ENCODE data around the gene EXOC4.
"Not testable (repeated sequence)": the region's sequence is repeated elsewhere in the genome, so short reads cannot be mapped to it uniquely, and the experiment has no call there.

Gene EXOC4

DNA sequence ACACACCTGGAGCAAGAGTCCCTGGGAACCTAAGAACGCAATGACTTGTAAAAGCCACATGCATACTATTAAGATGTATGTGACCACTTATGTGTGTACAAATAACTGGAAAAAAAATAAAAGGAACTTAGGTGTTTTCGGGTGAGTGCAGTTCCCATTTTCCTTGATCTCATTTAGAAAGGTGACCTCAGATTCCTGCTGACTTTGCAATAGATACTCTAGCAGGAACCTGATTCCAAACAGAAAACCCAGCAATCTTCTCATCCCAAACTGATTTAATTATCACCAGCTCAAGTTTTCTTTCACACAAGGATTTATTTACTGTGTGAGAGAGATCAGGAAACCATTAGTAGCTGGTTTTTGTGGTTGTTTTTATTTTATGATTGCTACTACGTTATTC lies 817.8 kb downstream of the EXOC4 start:
- Histone ChIP-seq H2AK5ac (ENCODE audit: low read length) (no peak overlapping the region), H4K5ac (ENCODE audit: low read length) (no peak overlapping the region), H3K79me2 (ENCODE audit: control insufficient read depth, insufficient read depth, low read length) (no peaks in the 10 kb centered on the region), H3K4ac (ENCODE audit: low read depth, low read length) (no peak overlapping the region), H3K18ac (ENCODE audit: low read length) (no peak overlapping the region), H2BK15ac (replicated peaks; ENCODE audit: low read depth) (no peak overlapping the region), H3K23ac (ENCODE audit: low read length) (no peak overlapping the region), H3K79me1 (ENCODE audit: low read length) (no peaks in the 10 kb centered on the region), H3K9ac (ENCODE audit: low read length) (no peak overlapping the region), H3K4me1 (ENCODE audit: control insufficient read depth, low read depth, low read length) (no peaks in the 10 kb centered on the region), H4K8ac (ENCODE audit: low read depth, low read length) (no peak overlapping the region), H3K27me3 (ENCODE audit: insufficient read depth, low read length, poor library complexity) (no peaks in the 10 kb centered on the region), H3K4me2 (ENCODE audit: low read length) (no peak overlapping the region), H3K4me3 (ENCODE audit: low read length) (no peak overlapping the region), H3K27ac (ENCODE audit: low read depth, low read length) (no peak overlapping the region), H3K56ac (ENCODE audit: low read length) (no peak overlapping the region), H3K36me3 (ENCODE audit: control insufficient read depth, insufficient read depth, low read length) (no peaks in the 10 kb centered on the region), H2BK5ac (ENCODE audit: low read length) (no peak overlapping the region), H2BK120ac (ENCODE audit: low read depth, low read length) (no peak overlapping the region)
- WGBS (ENCODE audit: extremely low coverage, insufficient coverage, low lambda C conversion rate): no CpG with 5 or more reads among the region's 3 CpGs
- DNase-seq: no peak

DNA sequence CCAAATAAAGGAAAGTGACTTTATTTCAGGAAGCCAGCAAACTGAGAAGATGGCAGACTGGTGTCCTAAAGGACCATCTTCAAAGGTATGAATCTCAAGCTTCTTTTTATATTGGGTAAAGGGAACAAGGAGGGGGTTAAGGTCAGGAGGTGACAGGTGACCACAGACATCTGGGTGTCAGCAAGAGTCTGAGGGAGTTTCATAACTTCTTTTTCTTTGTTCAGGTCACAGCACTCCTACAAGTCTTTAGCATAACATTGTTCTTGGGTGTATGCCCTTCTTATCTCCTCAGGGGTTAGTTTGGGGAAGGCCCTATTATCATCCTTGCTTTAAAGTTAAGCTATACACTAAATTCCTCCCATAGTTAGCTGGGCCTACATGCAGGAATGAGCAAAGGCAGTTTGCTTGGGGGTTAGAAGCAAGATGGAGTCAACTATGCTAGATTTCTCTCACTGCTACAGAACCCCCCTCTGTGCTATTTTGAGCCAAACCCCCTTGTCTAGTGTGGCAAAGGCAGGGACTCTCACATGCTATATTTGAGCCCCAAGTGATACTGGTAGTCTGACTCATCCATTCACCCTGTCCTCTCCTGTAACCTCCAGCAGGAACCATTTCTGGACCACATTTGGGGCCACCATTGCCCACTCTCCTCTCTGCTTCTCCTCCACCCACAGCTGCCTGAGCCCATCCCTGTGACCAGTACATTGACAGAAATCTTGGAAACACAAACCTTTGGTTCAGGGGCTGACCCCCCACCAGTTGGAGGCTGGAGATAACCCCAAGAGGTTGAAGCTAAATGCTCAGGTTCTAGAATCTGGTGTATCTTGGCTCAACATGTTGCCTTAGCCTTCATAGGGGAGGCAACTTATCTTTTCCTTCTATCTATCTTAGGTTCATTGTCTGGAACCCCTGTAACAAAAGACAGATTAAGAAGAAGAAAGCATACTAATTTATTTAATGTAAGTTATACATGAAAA lies 818.8 kb downstream of the EXOC4 start:
- Histone ChIP-seq H3K36me3 (ENCODE audit: control insufficient read depth, insufficient read depth, low read length) (no peaks in the 10 kb centered on the region), H4K8ac (ENCODE audit: low read depth, low read length) (no peak overlapping the region), H2BK15ac (replicated peaks; ENCODE audit: low read depth) (no peak overlapping the region), H3K79me1 (ENCODE audit: low read length) (no peaks in the 10 kb centered on the region), H4K5ac (ENCODE audit: low read length) (no peak overlapping the region), H2AK5ac (ENCODE audit: low read length) (no peak overlapping the region), H3K27me3 (ENCODE audit: insufficient read depth, low read length, poor library complexity) (no peaks in the 10 kb centered on the region), H3K56ac (ENCODE audit: low read length) (no peak overlapping the region), H3K4me3 (ENCODE audit: low read length) (no peak overlapping the region), H3K18ac (ENCODE audit: low read length) (no peak overlapping the region), H3K4me2 (ENCODE audit: low read length) (no peak overlapping the region), H3K4me1 (ENCODE audit: control insufficient read depth, low read depth, low read length) (no peaks in the 10 kb centered on the region), H3K9ac (ENCODE audit: low read length) (no peak overlapping the region), H2BK5ac (ENCODE audit: low read length) (no peak overlapping the region), H3K27ac (ENCODE audit: low read depth, low read length) (no peak overlapping the region), H3K23ac (ENCODE audit: low read length) (no peak overlapping the region), H2BK120ac (ENCODE audit: low read depth, low read length) (no peak overlapping the region), H3K4ac (ENCODE audit: low read depth, low read length) (no peak overlapping the region), H3K79me2 (ENCODE audit: control insufficient read depth, insufficient read depth, low read length) (no peaks in the 10 kb centered on the region)
- no peak for DNase-seq

DNA sequence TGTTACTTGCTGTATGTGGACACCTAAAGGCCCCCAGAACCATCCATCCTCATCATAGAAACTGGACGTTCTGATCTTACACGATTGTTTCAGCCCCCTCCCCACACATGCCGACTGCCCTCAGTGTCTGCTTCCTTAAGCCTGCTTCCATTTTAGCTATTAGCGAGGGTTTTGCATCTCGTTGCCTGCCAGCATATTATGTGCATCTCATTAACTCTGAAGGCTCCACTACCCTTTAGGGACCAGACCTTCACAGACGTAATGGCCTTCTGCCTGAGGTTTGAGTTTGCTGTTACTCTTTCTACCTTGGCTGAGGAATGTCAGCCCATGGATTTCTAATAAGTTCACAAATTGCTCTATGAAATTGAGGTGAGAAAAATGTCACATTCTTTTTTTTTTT lies 820.4 kb downstream of the EXOC4 start:
- Histone ChIP-seq H3K4me2 (ENCODE audit: low read length) (no peak overlapping the region), H4K5ac (ENCODE audit: low read length) (no peak overlapping the region), H3K36me3 (ENCODE audit: control insufficient read depth, insufficient read depth, low read length) (no peaks in the 10 kb centered on the region), H3K23ac (ENCODE audit: low read length) (no peak overlapping the region), H3K27ac (ENCODE audit: low read depth, low read length) (no peak overlapping the region), H3K4me3 (ENCODE audit: low read length) (no peak overlapping the region), H3K79me2 (ENCODE audit: control insufficient read depth, insufficient read depth, low read length) (no peaks in the 10 kb centered on the region), H3K18ac (ENCODE audit: low read length) (no peak overlapping the region), H2AK5ac (ENCODE audit: low read length) (no peak overlapping the region), H3K56ac (ENCODE audit: low read length) (no peak overlapping the region), H3K27me3 (ENCODE audit: insufficient read depth, low read length, poor library complexity) (no peaks in the 10 kb centered on the region), H3K79me1 (ENCODE audit: low read length) (no peaks in the 10 kb centered on the region), H3K4me1 (ENCODE audit: control insufficient read depth, low read depth, low read length) (no peaks in the 10 kb centered on the region), H2BK120ac (ENCODE audit: low read depth, low read length) (no peak overlapping the region), H2BK15ac (replicated peaks; ENCODE audit: low read depth) (no peak overlapping the region), H3K9ac (ENCODE audit: low read length) (no peak overlapping the region), H4K8ac (ENCODE audit: low read depth, low read length) (no peak overlapping the region), H2BK5ac (ENCODE audit: low read length) (no peak overlapping the region), H3K4ac (ENCODE audit: low read depth, low read length) (no peak overlapping the region)
- WGBS (ENCODE audit: extremely low coverage, insufficient coverage, low lambda C conversion rate): no CpG with 5 or more reads among the region's 6 CpGs
- no peak for DNase-seq

DNA sequence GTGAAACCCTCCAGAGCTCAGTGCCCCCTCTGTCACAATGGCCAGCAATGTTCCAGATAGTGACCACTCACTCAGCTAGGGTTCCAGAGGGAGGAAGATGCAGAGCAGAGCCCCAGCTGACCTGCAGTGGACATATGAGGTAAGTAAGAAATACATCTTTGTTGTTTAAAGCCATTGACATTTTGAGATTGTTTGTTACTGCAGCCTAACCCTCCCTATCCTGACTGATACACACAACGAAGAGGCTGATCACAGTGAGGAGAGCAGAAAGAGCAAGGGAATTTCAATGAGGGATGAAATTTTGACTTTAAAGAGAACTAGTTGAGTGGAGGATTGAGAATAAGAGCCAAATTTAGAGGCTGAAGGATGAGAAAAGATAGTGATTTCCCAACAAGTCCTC lies 822.9 kb downstream of the EXOC4 start:
- no peak overlapping the region for H3K23ac ChIP-seq (ENCODE audit: low read length)
- no peak overlapping the region for H2BK5ac ChIP-seq (ENCODE audit: low read length)
- H3K36me3 ChIP-seq (ENCODE audit: control insufficient read depth, insufficient read depth, low read length): no peaks in the 10 kb centered on the region
- H3K27me3 ChIP-seq (ENCODE audit: insufficient read depth, low read length, poor library complexity): no peaks in the 10 kb centered on the region
- no peak overlapping the region for H2AK5ac ChIP-seq (ENCODE audit: low read length)
- no peak overlapping the region for H3K4me2 ChIP-seq (ENCODE audit: low read length)
- no peaks in the 10 kb centered on the region for H3K79me2 ChIP-seq (ENCODE audit: control insufficient read depth, insufficient read depth, low read length)
- WGBS (ENCODE audit: extremely low coverage, insufficient coverage, low lambda C conversion rate): no CpG with 5 or more reads among the region's 1 CpG
- H4K5ac ChIP-seq (ENCODE audit: low read length): no peak overlapping the region
- H2BK15ac ChIP-seq (replicated peaks; ENCODE audit: low read depth): no peak overlapping the region
- H3K4me1 ChIP-seq (ENCODE audit: control insufficient read depth, low read depth, low read length): no peaks in the 10 kb centered on the region
- H3K56ac ChIP-seq (ENCODE audit: low read length): no peak overlapping the region
- H3K9ac ChIP-seq (ENCODE audit: low read length): no peak overlapping the region
- H3K4ac ChIP-seq (ENCODE audit: low read depth, low read length): no peak overlapping the region
- H3K27ac ChIP-seq (ENCODE audit: low read depth, low read length): no peak overlapping the region
- no peak overlapping the region for H4K8ac ChIP-seq (ENCODE audit: low read depth, low read length)
- H3K18ac ChIP-seq (ENCODE audit: low read length): no peak overlapping the region
- no peaks in the 10 kb centered on the region for H3K79me1 ChIP-seq (ENCODE audit: low read length)
- DNase-seq: no peak
- H2BK120ac ChIP-seq (ENCODE audit: low read depth, low read length): no peak overlapping the region
- no peak overlapping the region for H3K4me3 ChIP-seq (ENCODE audit: low read length)

GRCh38 chr7:134077560-134077959 lies 824.7 kb downstream of the EXOC4 start:
- DNase-seq; H3K4ac ChIP-seq (ENCODE audit: low read depth, low read length); H4K5ac ChIP-seq (ENCODE audit: low read length); H3K4me3 ChIP-seq (ENCODE audit: low read length); H2BK15ac ChIP-seq (replicated peaks; ENCODE audit: low read depth); H3K23ac ChIP-seq (ENCODE audit: low read length); H2BK5ac ChIP-seq (ENCODE audit: low read length); H3K27me3 ChIP-seq (ENCODE audit: insufficient read depth, low read length, poor library complexity); H3K56ac ChIP-seq (ENCODE audit: low read length); H3K18ac ChIP-seq (ENCODE audit: low read length); H2BK120ac ChIP-seq (ENCODE audit: low read depth, low read length); H3K4me2 ChIP-seq (ENCODE audit: low read length); H2AK5ac ChIP-seq (ENCODE audit: low read length); H3K36me3 ChIP-seq (ENCODE audit: control insufficient read depth, insufficient read depth, low read length); H3K9ac ChIP-seq (ENCODE audit: low read length); H3K79me1 ChIP-seq (ENCODE audit: low read length); H3K27ac ChIP-seq (ENCODE audit: low read depth, low read length); H3K4me1 ChIP-seq (ENCODE audit: control insufficient read depth, low read depth, low read length); H3K79me2 ChIP-seq (ENCODE audit: control insufficient read depth, insufficient read depth, low read length); H4K8ac ChIP-seq (ENCODE audit: low read depth, low read length): not testable (repeated sequence)
- WGBS (ENCODE audit: extremely low coverage, insufficient coverage, low lambda C conversion rate): no CpG with 5 or more reads among the region's 2 CpGs

DNA sequence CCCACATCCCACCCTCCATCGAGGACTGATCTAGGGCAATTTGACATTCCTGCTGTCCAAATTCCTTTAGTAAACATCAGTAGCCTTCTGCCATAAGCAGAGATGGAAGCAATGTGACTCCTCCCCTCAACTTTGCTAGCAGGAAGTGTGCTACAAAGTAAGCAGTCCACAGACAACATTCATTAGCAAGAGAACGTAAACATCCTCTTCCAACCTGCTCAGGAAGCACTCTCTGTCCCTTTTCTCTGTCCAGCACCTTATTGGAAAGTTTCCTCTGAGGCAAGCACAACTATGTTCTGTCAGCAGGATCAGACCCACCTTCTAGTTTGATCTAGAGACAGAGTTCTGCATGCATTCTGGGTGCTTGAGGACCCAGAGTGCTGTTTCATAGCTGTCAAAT lies 826.1 kb downstream of the EXOC4 start:
- Histone ChIP-seq H3K23ac (ENCODE audit: low read length) (no peak overlapping the region), H3K36me3 (ENCODE audit: control insufficient read depth, insufficient read depth, low read length) (no peaks in the 10 kb centered on the region), H2AK5ac (ENCODE audit: low read length) (no peak overlapping the region), H4K8ac (ENCODE audit: low read depth, low read length) (no peak overlapping the region), H3K4me1 (ENCODE audit: control insufficient read depth, low read depth, low read length) (no peaks in the 10 kb centered on the region), H3K27ac (ENCODE audit: low read depth, low read length) (no peak overlapping the region), H3K4me3 (ENCODE audit: low read length) (no peak overlapping the region), H4K5ac (ENCODE audit: low read length) (no peak overlapping the region), H2BK5ac (ENCODE audit: low read length) (no peak overlapping the region), H3K18ac (ENCODE audit: low read length) (no peak overlapping the region), H3K56ac (ENCODE audit: low read length) (no peak overlapping the region), H3K79me2 (ENCODE audit: control insufficient read depth, insufficient read depth, low read length) (no peaks in the 10 kb centered on the region), H3K4me2 (ENCODE audit: low read length) (no peak overlapping the region), H2BK15ac (replicated peaks; ENCODE audit: low read depth) (no peak overlapping the region), H2BK120ac (ENCODE audit: low read depth, low read length) (no peak overlapping the region), H3K27me3 (ENCODE audit: insufficient read depth, low read length, poor library complexity) (no peaks in the 10 kb centered on the region), H3K79me1 (ENCODE audit: low read length) (no peaks in the 10 kb centered on the region), H3K4ac (ENCODE audit: low read depth, low read length) (no peak overlapping the region), H3K9ac (ENCODE audit: low read length) (no peak overlapping the region)
- no peak for DNase-seq
- WGBS (ENCODE audit: extremely low coverage, insufficient coverage, low lambda C conversion rate): no CpG with 5 or more reads among the region's 2 CpGs
